ENCODE results near the gene PARVG.

PARVG gene

GRCh38 chr22:44212936-44213335 is 32.2 kb downstream of the PARVG start:
- H3K14ac ChIP-seq (ENCODE audit: low read length), result no peak overlapping the region
- H3K23ac ChIP-seq (ENCODE audit: low read length), result no peak overlapping the region
- H3K9me3 ChIP-seq (ENCODE audit: insufficient read depth, low read depth, low read length), result peaks cover 4% of the 10 kb centered on the region
- H2BK5ac ChIP-seq (ENCODE audit: low read depth, low read length, poor library complexity), result no peak overlapping the region
- no peak for DNase-seq
- no peak overlapping the region for H2BK120ac ChIP-seq (ENCODE audit: insufficient read depth, low read length, poor library complexity)
- no peak overlapping the region for H2AK5ac ChIP-seq (ENCODE audit: low read length)
- H2BK12ac ChIP-seq (ENCODE audit: low read length), result no peak overlapping the region
- H3K4me2 ChIP-seq (ENCODE audit: low read length), result no peak overlapping the region
- no peaks in the 10 kb centered on the region for H3K79me2 ChIP-seq (ENCODE audit: control insufficient read depth, insufficient read depth, low read length, poor library complexity)
- H4K91ac ChIP-seq (ENCODE audit: low read depth, low read length), result no peak overlapping the region
- no peak overlapping the region for H3K27ac ChIP-seq (ENCODE audit: low read depth, low read length)
- no CpG with 5 or more reads among the region's 1 CpG for WGBS (ENCODE audit: extremely low coverage, insufficient coverage, insufficient read length)
- H4K8ac ChIP-seq (ENCODE audit: low read depth, low read length), result no peak overlapping the region
- H3K9ac ChIP-seq (ENCODE audit: low read length), result no peak overlapping the region
- H3K27me3 ChIP-seq (ENCODE audit: insufficient read depth, low read length), result no peaks in the 10 kb centered on the region
- no peak overlapping the region for H3K4me3 ChIP-seq (ENCODE audit: low read depth, low read length)
- no peaks in the 10 kb centered on the region for H3K36me3 ChIP-seq (ENCODE audit: control insufficient read depth in 1 of 2, insufficient read depth in 2 of 2, low read length in 2 of 2)
- H2AFZ ChIP-seq (ENCODE audit: insufficient read depth, low read length, poor library complexity), result no peak overlapping the region
- H4K12ac ChIP-seq (ENCODE audit: low read depth, low read length), result no peak overlapping the region
- no peak overlapping the region for H3K4ac ChIP-seq (ENCODE audit: low read depth, low read length)
- H3K4me1 ChIP-seq (ENCODE audit: control insufficient read depth in 1 of 2, insufficient read depth in 2 of 2, low read length in 2 of 2), result no peaks in the 10 kb centered on the region
- no peaks in the 10 kb centered on the region for H3K79me1 ChIP-seq (ENCODE audit: low read length)
- H3K18ac ChIP-seq (ENCODE audit: low read length), result no peak overlapping the region

- H2AFZ ChIP-seq (ENCODE audit: insufficient read depth, low read length, poor library complexity), result no peak overlapping the region
Measured at GRCh38 chr22:44213489-44214043, 32.8 kb downstream of the PARVG start.

GRCh38 chr22:44214187-44214586 is 33.5 kb downstream of the PARVG start:
- Histone ChIP-seq H2AK5ac (ENCODE audit: low read length) (no peak overlapping the region), H3K4me1 (ENCODE audit: control insufficient read depth in 1 of 2, insufficient read depth in 2 of 2, low read length in 2 of 2) (no peaks in the 10 kb centered on the region), H3K18ac (ENCODE audit: low read length) (no peak overlapping the region), H3K9me3 (ENCODE audit: insufficient read depth, low read depth, low read length) (peaks cover 5% of the 10 kb centered on the region), H3K23ac (ENCODE audit: low read length) (no peak overlapping the region), H2AFZ (ENCODE audit: insufficient read depth, low read length, poor library complexity) (no peak overlapping the region), H3K14ac (ENCODE audit: low read length) (no peak overlapping the region), H3K79me1 (ENCODE audit: low read length) (no peaks in the 10 kb centered on the region), H4K91ac (ENCODE audit: low read depth, low read length) (no peak overlapping the region), H3K27ac (ENCODE audit: low read depth, low read length) (no peak overlapping the region), H3K79me2 (ENCODE audit: control insufficient read depth, insufficient read depth, low read length, poor library complexity) (no peaks in the 10 kb centered on the region), H3K4me3 (ENCODE audit: low read depth, low read length) (no peak overlapping the region), H3K4me2 (ENCODE audit: low read length) (no peak overlapping the region), H2BK5ac (ENCODE audit: low read depth, low read length, poor library complexity) (no peak overlapping the region), H4K12ac (ENCODE audit: low read depth, low read length) (no peak overlapping the region), H2BK120ac (ENCODE audit: insufficient read depth, low read length, poor library complexity) (no peak overlapping the region), H3K9ac (ENCODE audit: low read length) (no peak overlapping the region), H3K4ac (ENCODE audit: low read depth, low read length) (no peak overlapping the region), H3K36me3 (ENCODE audit: control insufficient read depth in 1 of 2, insufficient read depth in 2 of 2, low read length in 2 of 2) (no peaks in the 10 kb centered on the region), H3K27me3 (ENCODE audit: insufficient read depth, low read length) (no peaks in the 10 kb centered on the region), H2BK12ac (ENCODE audit: low read length) (no peak overlapping the region), H4K8ac (ENCODE audit: low read depth, low read length) (no peak overlapping the region)
- DNase-seq, result no peak
- no CpG with 5 or more reads among the region's 3 CpGs for WGBS (ENCODE audit: extremely low coverage, insufficient coverage, insufficient read length)

More at GRCh38 chr22:44213489-44214043, 32.8 kb downstream of the PARVG start:
- no peak for DNase-seq
- Histone ChIP-seq H2BK5ac (ENCODE audit: low read depth, low read length, poor library complexity) (no peak overlapping the region), H3K27ac (ENCODE audit: low read depth, low read length) (no peak overlapping the region), H3K9ac (ENCODE audit: low read length) (no peak overlapping the region), H3K4me3 (ENCODE audit: low read depth, low read length) (no peak overlapping the region), H3K4me2 (ENCODE audit: low read length) (no peak overlapping the region), H3K79me2 (ENCODE audit: control insufficient read depth, insufficient read depth, low read length, poor library complexity) (no peaks in the 10 kb centered on the region), H3K9me3 (ENCODE audit: insufficient read depth, low read depth, low read length) (peaks cover 5% of the 10 kb centered on the region), H3K4ac (ENCODE audit: low read depth, low read length) (no peak overlapping the region), H3K18ac (ENCODE audit: low read length) (no peak overlapping the region), H2AK5ac (ENCODE audit: low read length) (no peak overlapping the region), H3K14ac (ENCODE audit: low read length) (no peak overlapping the region), H3K4me1 (ENCODE audit: control insufficient read depth in 1 of 2, insufficient read depth in 2 of 2, low read length in 2 of 2) (no peaks in the 10 kb centered on the region), H2BK12ac (ENCODE audit: low read length) (no peak overlapping the region), H4K91ac (ENCODE audit: low read depth, low read length) (no peak overlapping the region), H3K79me1 (ENCODE audit: low read length) (no peaks in the 10 kb centered on the region), H3K23ac (ENCODE audit: low read length) (no peak overlapping the region), H2BK120ac (ENCODE audit: insufficient read depth, low read length, poor library complexity) (no peak overlapping the region), H3K36me3 (ENCODE audit: control insufficient read depth in 1 of 2, insufficient read depth in 2 of 2, low read length in 2 of 2) (no peaks in the 10 kb centered on the region), H4K12ac (ENCODE audit: low read depth, low read length) (no peak overlapping the region), H3K27me3 (ENCODE audit: insufficient read depth, low read length) (no peaks in the 10 kb centered on the region), H4K8ac (ENCODE audit: low read depth, low read length) (no peak overlapping the region)
- no CpG with 5 or more reads among the region's 3 CpGs for WGBS (ENCODE audit: extremely low coverage, insufficient coverage, insufficient read length)

- DNase-seq, result no peak
- H3K79me1 ChIP-seq (ENCODE audit: low read length), result no peaks in the 10 kb centered on the region
- no peak overlapping the region for H2BK12ac ChIP-seq (ENCODE audit: low read length)
- H3K79me2 ChIP-seq (ENCODE audit: control insufficient read depth, insufficient read depth, low read length, poor library complexity), result no peaks in the 10 kb centered on the region
- H3K4me1 ChIP-seq (ENCODE audit: control insufficient read depth in 1 of 2, insufficient read depth in 2 of 2, low read length in 2 of 2), result no peaks in the 10 kb centered on the region
- no peak overlapping the region for H3K14ac ChIP-seq (ENCODE audit: low read length)
- H4K12ac ChIP-seq (ENCODE audit: low read depth, low read length), result no peak overlapping the region
- no peak overlapping the region for H2BK5ac ChIP-seq (ENCODE audit: low read depth, low read length, poor library complexity)
- WGBS (ENCODE audit: extremely low coverage, insufficient coverage, insufficient read length), result no CpG with 5 or more reads among the region's 6 CpGs
- no peak overlapping the region for H3K23ac ChIP-seq (ENCODE audit: low read length)
- no peaks in the 10 kb centered on the region for H3K27me3 ChIP-seq (ENCODE audit: insufficient read depth, low read length)
- no peak overlapping the region for H3K9ac ChIP-seq (ENCODE audit: low read length)
- peaks cover 5% of the 10 kb centered on the region for H3K9me3 ChIP-seq (ENCODE audit: insufficient read depth, low read depth, low read length)
- no peak overlapping the region for H4K8ac ChIP-seq (ENCODE audit: low read depth, low read length)
- no peak overlapping the region for H3K27ac ChIP-seq (ENCODE audit: low read depth, low read length)
- H4K91ac ChIP-seq (ENCODE audit: low read depth, low read length), result no peak overlapping the region
- no peak overlapping the region for H2BK120ac ChIP-seq (ENCODE audit: insufficient read depth, low read length, poor library complexity)
- no peaks in the 10 kb centered on the region for H3K36me3 ChIP-seq (ENCODE audit: control insufficient read depth in 1 of 2, insufficient read depth in 2 of 2, low read length in 2 of 2)
- H2AFZ ChIP-seq (ENCODE audit: insufficient read depth, low read length, poor library complexity), result no peak overlapping the region
- no peak overlapping the region for H3K18ac ChIP-seq (ENCODE audit: low read length)
- no peak overlapping the region for H3K4me2 ChIP-seq (ENCODE audit: low read length)
- H3K4ac ChIP-seq (ENCODE audit: low read depth, low read length), result no peak overlapping the region
- H3K4me3 ChIP-seq (ENCODE audit: low read depth, low read length), result no peak overlapping the region
- H2AK5ac ChIP-seq (ENCODE audit: low read length), result no peak overlapping the region
Measured at GRCh38 chr22:44214764-44215163, 34.0 kb downstream of the PARVG start.

Data from trophoblast cell (in vitro differentiated cells and primary cell).